OCI-LY7 (cell line): Measurements from ENCODE around the gene JPH3.

Source experiments
- CTCF ChIP-seq: fragments of 200-600 bp; sonication (generic); conservative IDR thresholded peaks from 2 replicates; pipeline ENCODE4 v1.5.1; 2014; ENCODE audit warnings: mild to moderate bottlenecking, antibody characterized with exemption, low read length, moderate library complexity, mixed read lengths
- EZH2phosphoT487 ChIP-seq: fragments of 200-600 bp; sonication (generic); IDR thresholded peaks from 2 replicates; pipeline ENCODE4 v1.6.1; 2018; ENCODE audit warnings: low read depth, borderline replicate concordance, mild to moderate bottlenecking, mixed run types, antibody characterized with exemption, low read length, moderate library complexity, mixed read lengths

GRCh38 chr16:87641721-87642120 lies 39.4 kb downstream of the JPH3 start:
- TF ChIP-seq EZH2phosphoT487: no peak
- no peak for TF ChIP-seq CTCF
